Gastroesophageal sphincter (tissue), 3 donors: Measurements from ENCODE around the gene OTOF.

ENCODE experiments used
- EP300 ChIP-seq: sonication (generic); formaldehyde crosslinking; IDR thresholded peaks from one replicate; pipeline ENCODE4 v1.6.1; 2017; ENCODE audit warnings: antibody characterized with exemption, mild to moderate bottlenecking
- POLR2A ChIP-seq, 2 donors: fragments of 450-650 bp; IDR thresholded peaks; one replicate each; pipeline ENCODE4 v1.6.1; 2017; ENCODE audit warnings: antibody characterized with exemption in 2 of 2, mild to moderate bottlenecking in 2 of 2, moderate library complexity in 1 of 2
- POLR2AphosphoS5 ChIP-seq: sonication (generic); formaldehyde crosslinking; IDR thresholded peaks from one replicate; pipeline ENCODE4 v1.6.1; 2017; ENCODE audit warnings: antibody characterized with exemption
- TF ChIP-seq, protein P1 (sequence below), 4 experiments: fragments of 200-600 bp in 2 of 4; fragments of 450-650 bp in 2 of 4; sonication (generic) in 1 of 4; IDR thresholded peaks; one replicate each; pipeline ENCODE4 v1.5.1; 2017 to 2019; ENCODE audit warnings: antibody characterized with exemption in 4 of 4, mild to moderate bottlenecking in 2 of 4, moderate library complexity in 2 of 4

DNA sequence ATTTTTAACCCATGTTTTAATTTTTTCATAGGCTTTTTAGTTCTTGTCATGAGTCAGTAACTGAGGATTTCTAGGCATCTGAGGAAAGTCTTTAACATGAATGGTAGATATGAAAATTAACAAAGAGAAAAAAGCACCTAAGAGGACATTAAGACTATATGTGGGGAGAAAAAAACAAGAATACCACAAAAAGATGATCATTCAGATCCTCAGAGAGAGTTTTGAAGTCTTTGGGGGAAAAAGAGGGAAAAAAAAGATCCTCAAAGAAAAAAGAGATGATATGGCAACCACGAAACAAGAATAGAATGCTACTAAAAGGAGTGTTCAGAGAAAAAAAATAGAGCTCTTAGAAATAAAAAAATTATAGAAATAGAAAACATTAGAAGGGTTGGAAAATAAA, 68.1 kb downstream of the OTOF start:
- TF ChIP-seq, protein P1, sequence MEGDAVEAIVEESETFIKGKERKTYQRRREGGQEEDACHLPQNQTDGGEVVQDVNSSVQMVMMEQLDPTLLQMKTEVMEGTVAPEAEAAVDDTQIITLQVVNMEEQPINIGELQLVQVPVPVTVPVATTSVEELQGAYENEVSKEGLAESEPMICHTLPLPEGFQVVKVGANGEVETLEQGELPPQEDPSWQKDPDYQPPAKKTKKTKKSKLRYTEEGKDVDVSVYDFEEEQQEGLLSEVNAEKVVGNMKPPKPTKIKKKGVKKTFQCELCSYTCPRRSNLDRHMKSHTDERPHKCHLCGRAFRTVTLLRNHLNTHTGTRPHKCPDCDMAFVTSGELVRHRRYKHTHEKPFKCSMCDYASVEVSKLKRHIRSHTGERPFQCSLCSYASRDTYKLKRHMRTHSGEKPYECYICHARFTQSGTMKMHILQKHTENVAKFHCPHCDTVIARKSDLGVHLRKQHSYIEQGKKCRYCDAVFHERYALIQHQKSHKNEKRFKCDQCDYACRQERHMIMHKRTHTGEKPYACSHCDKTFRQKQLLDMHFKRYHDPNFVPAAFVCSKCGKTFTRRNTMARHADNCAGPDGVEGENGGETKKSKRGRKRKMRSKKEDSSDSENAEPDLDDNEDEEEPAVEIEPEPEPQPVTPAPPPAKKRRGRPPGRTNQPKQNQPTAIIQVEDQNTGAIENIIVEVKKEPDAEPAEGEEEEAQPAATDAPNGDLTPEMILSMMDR (IDR thresholded peaks at IDR 0.05), result no peak
- TF ChIP-seq POLR2A (IDR thresholded peaks at IDR 0.05) (no peak), EP300 (no peak), POLR2AphosphoS5 (no peak)
